NT2/D1 (cell line): ENCODE data around the gene SRXN1.

Experiments
- SUZ12 ChIP-seq: IDR thresholded peaks from 2 replicates; pipeline ENCODE4 v1.6.1; 2011; ENCODE audit not compliant: insufficient read length, insufficient read depth; ENCODE audit errors: extremely low read depth
- ZNF274 ChIP-seq: IDR thresholded peaks from 2 replicates; pipeline ENCODE4 v1.6.1; 2011; ENCODE audit warnings: mild to moderate bottlenecking, low read depth, low read length

GRCh38 chr20:640674-641515 lies 12.1 kb downstream of the SRXN1 start:
- TF ChIP-seq ZNF274: no peak
- no peak for TF ChIP-seq SUZ12
